ENCODE measurements around the gene ZNF146.
A peak's percentile ranks its signal among the peaks of the same experiment; 100 is the strongest.

The ZNF146 gene

DNA sequence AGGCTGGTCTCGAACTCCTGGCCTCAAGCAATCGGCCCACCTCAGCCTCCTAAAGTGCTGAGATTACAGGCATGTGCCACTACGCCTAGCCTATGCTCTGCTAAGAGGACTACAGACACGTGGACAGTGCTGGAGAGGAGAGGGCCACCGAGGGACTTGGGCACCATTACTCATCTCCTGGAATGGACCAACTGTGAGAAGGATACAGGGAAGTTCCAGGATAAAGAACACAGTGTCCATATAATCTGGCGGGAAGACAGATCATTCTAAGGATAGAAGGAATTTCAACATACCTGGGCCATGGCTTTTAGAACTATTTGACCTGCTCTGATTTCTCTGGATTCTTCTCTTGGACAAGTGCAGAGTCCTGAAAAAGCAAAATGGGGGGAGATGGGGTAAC, 13.2 kb upstream of the ZNF146 start:
- H3K27ac ChIP-seq (ENCODE audit: insufficient read depth, low read depth, low read length, poor library complexity, severe bottlenecking): no peak overlapping the region
- no peak overlapping the region for H3K4me3 ChIP-seq (ENCODE audit: insufficient read depth, low read depth, low read length)
- 91 to 96% methylated on average over 6 of the region's 6 CpGs for WGBS, 2 experiments
- H3K36me3 ChIP-seq (ENCODE audit: control insufficient read depth, insufficient read depth, low read length): no peaks in the 10 kb centered on the region
- no peaks in the 10 kb centered on the region for H3K9me3 ChIP-seq (ENCODE audit: control insufficient read depth, low read length)
- H3K4me1 ChIP-seq (ENCODE audit: control insufficient read depth, insufficient read depth, low read length): no peaks in the 10 kb centered on the region
- no peaks in the 10 kb centered on the region for H3K27me3 ChIP-seq (ENCODE audit: control insufficient read depth, insufficient read depth, low read length, poor library complexity, severe bottlenecking)

DNA sequence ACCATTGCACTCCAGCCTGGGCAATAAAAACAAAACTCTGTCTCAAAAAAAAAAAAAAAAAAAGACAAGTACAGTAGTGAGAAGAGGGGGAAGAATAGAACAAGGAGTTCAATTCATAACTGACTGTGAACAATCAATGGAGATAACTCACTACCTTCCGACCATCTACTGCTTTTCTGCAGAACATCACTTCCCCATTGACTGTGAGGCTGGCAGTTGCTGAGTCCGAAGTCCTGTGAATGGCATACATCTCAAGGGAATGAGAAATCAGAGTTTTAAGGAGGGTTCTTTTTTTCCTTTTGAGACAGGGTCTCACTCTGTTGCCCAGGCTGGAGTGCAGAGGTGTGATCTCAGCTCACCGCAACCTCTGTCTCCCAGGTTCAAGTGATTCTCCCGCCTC, 11.6 kb upstream of the ZNF146 start:
- Histone ChIP-seq H3K27ac (ENCODE audit: insufficient read depth, low read depth, low read length, poor library complexity, severe bottlenecking) (no peak overlapping the region), H3K4me3 (ENCODE audit: insufficient read depth, low read depth, low read length) (no peak overlapping the region), H3K27me3 (ENCODE audit: control insufficient read depth, insufficient read depth, low read length, poor library complexity, severe bottlenecking) (no peaks in the 10 kb centered on the region), H3K36me3 (ENCODE audit: control insufficient read depth, insufficient read depth, low read length) (no peaks in the 10 kb centered on the region), H3K4me1 (ENCODE audit: control insufficient read depth, insufficient read depth, low read length) (no peaks in the 10 kb centered on the region), H3K9me3 (ENCODE audit: control insufficient read depth, low read length) (no peaks in the 10 kb centered on the region)
- 97% methylated on average over 4 of the region's 4 CpGs for WGBS, 2 experiments

DNA sequence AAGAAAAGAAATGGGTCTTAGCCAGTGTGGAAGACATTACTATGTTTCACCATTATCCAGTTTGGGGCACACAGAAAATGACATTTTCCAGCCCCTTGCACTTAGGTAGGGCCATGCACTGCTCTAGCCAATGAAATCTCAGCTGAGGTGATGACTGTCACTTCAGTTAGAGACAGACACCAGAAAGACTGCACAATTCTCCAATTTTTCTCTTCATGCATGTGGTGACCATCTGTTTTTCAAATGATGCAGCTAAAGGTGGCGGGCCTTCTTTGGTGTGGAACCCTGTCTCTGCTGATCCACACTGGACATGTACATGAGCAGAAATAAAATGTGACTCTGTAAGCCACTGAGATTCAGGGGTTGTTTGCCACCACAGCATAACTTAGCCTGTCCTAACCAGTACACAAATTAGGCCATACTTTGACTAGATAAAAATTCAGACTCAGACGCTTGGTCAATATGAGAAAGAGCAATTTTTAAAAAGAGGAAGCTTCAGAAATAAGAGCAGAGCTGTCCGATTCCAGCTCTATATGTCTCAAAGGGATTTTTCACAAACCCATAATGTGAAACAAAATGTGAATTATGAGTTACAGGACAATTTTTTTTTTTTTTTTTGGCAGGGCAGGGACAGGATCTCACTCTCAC, 7.2 kb upstream of the ZNF146 start:
- 95 to 96% methylated on average over 3 of the region's 3 CpGs for WGBS, 2 experiments
- H3K9me3 ChIP-seq (ENCODE audit: control insufficient read depth, low read length): no peaks in the 10 kb centered on the region
- H3K27ac ChIP-seq (ENCODE audit: insufficient read depth, low read depth, low read length, poor library complexity, severe bottlenecking): no peak overlapping the region
- H3K27me3 ChIP-seq (ENCODE audit: control insufficient read depth, insufficient read depth, low read length, poor library complexity, severe bottlenecking): no peaks in the 10 kb centered on the region
- H3K4me3 ChIP-seq (ENCODE audit: insufficient read depth, low read depth, low read length): no peak overlapping the region
- H3K36me3 ChIP-seq (ENCODE audit: control insufficient read depth, insufficient read depth, low read length): no peaks in the 10 kb centered on the region
- no peaks in the 10 kb centered on the region for H3K4me1 ChIP-seq (ENCODE audit: control insufficient read depth, insufficient read depth, low read length)

DNA sequence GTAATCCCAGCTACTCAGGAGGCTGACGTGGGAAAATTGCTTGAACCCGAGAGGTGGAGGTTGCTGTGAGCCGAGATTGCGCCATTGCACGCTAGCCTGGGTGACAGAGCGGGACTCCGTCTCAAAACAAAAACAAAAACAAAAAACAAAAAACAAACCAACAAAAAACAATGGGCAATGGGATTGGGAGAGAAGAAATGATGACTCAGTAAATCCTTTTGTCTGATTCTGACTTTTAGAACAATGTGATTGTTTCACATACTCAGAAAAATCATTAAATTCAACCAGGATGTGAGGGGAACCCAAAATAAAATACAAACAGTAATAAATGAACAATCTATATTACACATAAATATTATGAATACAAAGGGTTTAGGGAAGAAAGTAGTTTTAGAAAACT, 5.5 kb upstream of the ZNF146 start:
- Histone ChIP-seq H3K27ac (ENCODE audit: insufficient read depth, low read depth, low read length, poor library complexity, severe bottlenecking) (no peak overlapping the region), H3K9me3 (ENCODE audit: control insufficient read depth, low read length) (no peaks in the 10 kb centered on the region), H3K36me3 (ENCODE audit: control insufficient read depth, insufficient read depth, low read length) (no peaks in the 10 kb centered on the region), H3K4me3 (ENCODE audit: insufficient read depth, low read depth, low read length) (no peak overlapping the region), H3K4me1 (ENCODE audit: control insufficient read depth, insufficient read depth, low read length) (peaks cover 5% of the 10 kb centered on the region), H3K27me3 (ENCODE audit: control insufficient read depth, insufficient read depth, low read length, poor library complexity, severe bottlenecking) (no peaks in the 10 kb centered on the region)
- whole genome bisulfite sequencing, 2 experiments: 92 to 95% methylated on average over 6 to 7 of the region's 7 CpGs

DNA sequence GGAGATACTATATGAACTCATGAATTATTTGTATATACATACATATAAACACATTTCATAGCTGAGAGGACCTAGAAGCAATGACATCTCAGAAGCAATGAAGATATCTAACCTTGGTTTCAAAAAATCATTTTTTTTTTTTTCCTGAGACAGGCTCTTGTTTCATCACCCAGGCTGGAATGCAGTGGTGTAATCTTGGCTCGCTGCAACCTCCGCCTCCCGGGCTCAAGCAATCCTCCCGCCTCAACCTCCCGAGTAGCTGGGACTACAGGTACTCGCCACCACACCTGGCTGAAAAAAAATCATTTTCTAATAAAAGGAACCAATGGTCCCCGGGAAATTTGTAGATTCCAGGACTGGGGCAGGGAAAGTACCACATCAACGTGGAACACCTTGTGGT, 4.4 kb upstream of the ZNF146 start:
- peaks cover 5% of the 10 kb centered on the region for H3K4me1 ChIP-seq (ENCODE audit: control insufficient read depth, insufficient read depth, low read length)
- no peaks in the 10 kb centered on the region for H3K27me3 ChIP-seq (ENCODE audit: control insufficient read depth, insufficient read depth, low read length, poor library complexity, severe bottlenecking)
- H3K36me3 ChIP-seq (ENCODE audit: control insufficient read depth, insufficient read depth, low read length): no peaks in the 10 kb centered on the region
- H3K9me3 ChIP-seq (ENCODE audit: control insufficient read depth, low read length): no peaks in the 10 kb centered on the region
- WGBS, 2 experiments: 96 to 97% methylated on average over 8 of the region's 8 CpGs
- H3K4me3 ChIP-seq (ENCODE audit: insufficient read depth, low read depth, low read length): no peak overlapping the region
- H3K27ac ChIP-seq (ENCODE audit: insufficient read depth, low read depth, low read length, poor library complexity, severe bottlenecking): no peak overlapping the region

DNA sequence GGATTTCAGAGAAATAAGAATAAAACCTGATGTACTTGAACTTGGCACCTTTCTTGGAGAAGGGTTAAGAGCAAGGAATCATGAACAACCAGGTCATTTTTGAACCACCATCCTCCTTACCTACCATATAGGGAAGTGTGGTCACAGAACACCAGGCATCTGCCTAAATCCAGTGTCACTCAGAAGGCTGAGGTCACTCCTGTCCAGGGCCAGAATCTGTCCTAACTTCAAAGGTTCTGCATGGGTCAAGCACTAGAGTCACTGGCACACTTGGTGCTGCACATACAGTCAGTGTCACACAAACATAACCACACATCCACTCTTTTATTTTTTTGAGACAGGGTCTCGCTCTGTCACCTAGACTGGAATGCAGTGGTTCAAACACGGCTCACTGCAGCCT, 2.0 kb upstream of the ZNF146 start:
- H3K9me3 ChIP-seq (ENCODE audit: control insufficient read depth, low read length): no peaks in the 10 kb centered on the region
- no peaks in the 10 kb centered on the region for H3K27me3 ChIP-seq (ENCODE audit: control insufficient read depth, insufficient read depth, low read length, poor library complexity, severe bottlenecking)
- H3K27ac ChIP-seq (ENCODE audit: insufficient read depth, low read depth, low read length, poor library complexity, severe bottlenecking): no peak overlapping the region
- H3K4me1 ChIP-seq (ENCODE audit: control insufficient read depth, insufficient read depth, low read length): peaks cover 5% of the 10 kb centered on the region
- 88 to 94% methylated on average over 2 of the region's 2 CpGs for WGBS, 2 experiments
- no peaks in the 10 kb centered on the region for H3K36me3 ChIP-seq (ENCODE audit: control insufficient read depth, insufficient read depth, low read length)
- H3K4me3 ChIP-seq (ENCODE audit: insufficient read depth, low read depth, low read length): no peak overlapping the region

DNA sequence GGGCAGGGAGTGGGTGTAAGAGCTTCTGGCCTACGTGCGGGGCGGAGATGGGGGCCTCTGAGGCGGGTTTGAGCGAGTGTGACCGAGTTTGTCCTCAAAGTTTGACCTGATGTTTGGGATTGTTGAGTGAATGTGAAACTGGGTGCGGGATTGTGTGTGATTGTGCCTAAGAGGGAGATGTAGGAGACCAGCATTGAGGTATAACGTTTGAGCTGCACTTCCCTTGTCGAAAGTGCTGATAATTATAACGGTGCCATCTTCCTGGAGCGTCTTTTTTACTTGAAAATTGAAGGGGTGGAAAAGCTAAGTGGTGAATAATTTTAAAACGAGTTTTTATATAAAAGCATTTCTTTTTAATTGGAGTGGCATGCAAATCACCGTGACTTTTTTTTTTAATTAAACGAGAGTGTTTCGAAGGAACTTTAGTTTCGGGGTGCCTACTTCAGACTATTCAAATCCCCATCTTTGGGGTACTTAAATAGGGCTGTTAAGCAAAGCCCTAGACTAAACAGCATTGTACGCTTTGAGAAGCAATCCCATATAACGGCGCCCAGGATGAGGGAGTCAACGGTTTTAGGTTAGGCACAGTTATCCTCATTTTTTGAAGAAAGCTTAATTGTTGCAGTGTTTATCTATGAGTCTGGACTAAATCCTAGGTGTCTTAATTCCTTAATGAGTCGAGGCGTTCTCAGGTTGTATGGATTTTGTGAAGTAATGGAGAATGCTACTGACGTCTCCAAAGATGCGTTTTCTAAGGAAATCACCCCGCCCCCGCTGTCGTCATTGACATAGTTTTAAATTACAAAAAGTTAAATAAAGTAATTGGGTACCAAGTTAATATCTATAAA, 594 bp downstream of the ZNF146 start:
- Histone ChIP-seq H3K36me3 (ENCODE audit: control insufficient read depth, insufficient read depth, low read length) (peaks cover 8% of the 10 kb centered on the region), H3K9me3 (ENCODE audit: control insufficient read depth, low read length) (no peaks in the 10 kb centered on the region), H3K4me3 (ENCODE audit: insufficient read depth, low read depth, low read length) (peak overlapping the region; percentile 95), H3K27me3 (ENCODE audit: control insufficient read depth, insufficient read depth, low read length, poor library complexity, severe bottlenecking) (no peaks in the 10 kb centered on the region), H3K4me1 (ENCODE audit: control insufficient read depth, insufficient read depth, low read length) (peaks cover 5% of the 10 kb centered on the region), H3K27ac (ENCODE audit: insufficient read depth, low read depth, low read length, poor library complexity, severe bottlenecking) (peak overlapping the region; percentile 95)
- WGBS, 2 experiments: 1% methylated on average over 22 to 23 of the region's 27 CpGs

DNA sequence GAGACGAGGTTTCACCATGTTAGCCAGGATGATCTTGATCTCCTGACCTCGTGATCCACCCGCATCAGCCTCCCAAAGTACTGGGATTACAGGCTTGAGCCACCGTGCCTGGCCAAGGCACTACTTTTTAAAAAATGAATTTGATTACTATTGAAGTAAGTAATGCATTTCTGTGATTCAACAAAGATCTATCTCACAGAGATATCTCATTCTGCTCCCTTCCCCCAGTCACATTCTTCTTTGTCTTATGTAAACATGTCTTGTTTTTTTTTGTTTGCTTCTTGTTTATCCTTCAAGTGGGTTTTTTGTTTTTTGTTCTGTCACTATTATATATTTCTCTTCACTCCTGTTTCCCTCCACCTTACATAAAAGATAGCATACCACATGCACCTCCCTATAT, 6.6 kb downstream of the ZNF146 start:
- peaks cover 34% of the 10 kb centered on the region for H3K36me3 ChIP-seq (ENCODE audit: control insufficient read depth, insufficient read depth, low read length)
- no peak overlapping the region for H3K4me3 ChIP-seq (ENCODE audit: insufficient read depth, low read depth, low read length)
- H3K27ac ChIP-seq (ENCODE audit: insufficient read depth, low read depth, low read length, poor library complexity, severe bottlenecking): no peak overlapping the region
- no peaks in the 10 kb centered on the region for H3K9me3 ChIP-seq (ENCODE audit: control insufficient read depth, low read length)
- H3K4me1 ChIP-seq (ENCODE audit: control insufficient read depth, insufficient read depth, low read length): no peaks in the 10 kb centered on the region
- H3K27me3 ChIP-seq (ENCODE audit: control insufficient read depth, insufficient read depth, low read length, poor library complexity, severe bottlenecking): no peaks in the 10 kb centered on the region
- 93 to 97% methylated on average over 4 of the region's 4 CpGs for WGBS, 2 experiments

DNA sequence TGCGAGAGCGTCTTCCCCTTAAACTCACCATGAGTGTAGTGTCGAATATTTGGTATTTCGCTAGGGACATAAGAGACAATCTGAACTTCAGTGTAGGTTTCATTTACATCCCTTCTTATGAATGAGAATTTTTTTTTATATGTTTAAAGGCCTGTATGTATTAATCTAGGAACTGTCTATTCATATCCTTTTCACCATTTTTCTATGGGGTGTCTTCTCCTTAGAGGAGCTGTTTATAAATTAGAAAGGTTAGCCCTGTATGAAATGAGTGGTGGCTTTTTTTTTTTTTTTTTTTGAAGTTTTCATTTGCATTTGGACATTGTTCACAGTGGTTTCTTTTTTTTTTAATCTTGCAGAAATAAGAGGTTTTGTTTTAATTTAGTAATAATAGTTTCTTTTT, 7.6 kb downstream of the ZNF146 start:
- H3K36me3 ChIP-seq (ENCODE audit: control insufficient read depth, insufficient read depth, low read length): peaks cover 39% of the 10 kb centered on the region
- no peaks in the 10 kb centered on the region for H3K27me3 ChIP-seq (ENCODE audit: control insufficient read depth, insufficient read depth, low read length, poor library complexity, severe bottlenecking)
- WGBS, 2 experiments: 96 to 100% methylated on average over 4 of the region's 4 CpGs
- H3K9me3 ChIP-seq (ENCODE audit: control insufficient read depth, low read length): no peaks in the 10 kb centered on the region
- H3K27ac ChIP-seq (ENCODE audit: insufficient read depth, low read depth, low read length, poor library complexity, severe bottlenecking): no peak overlapping the region
- H3K4me1 ChIP-seq (ENCODE audit: control insufficient read depth, insufficient read depth, low read length): no peaks in the 10 kb centered on the region
- no peak overlapping the region for H3K4me3 ChIP-seq (ENCODE audit: insufficient read depth, low read depth, low read length)

DNA sequence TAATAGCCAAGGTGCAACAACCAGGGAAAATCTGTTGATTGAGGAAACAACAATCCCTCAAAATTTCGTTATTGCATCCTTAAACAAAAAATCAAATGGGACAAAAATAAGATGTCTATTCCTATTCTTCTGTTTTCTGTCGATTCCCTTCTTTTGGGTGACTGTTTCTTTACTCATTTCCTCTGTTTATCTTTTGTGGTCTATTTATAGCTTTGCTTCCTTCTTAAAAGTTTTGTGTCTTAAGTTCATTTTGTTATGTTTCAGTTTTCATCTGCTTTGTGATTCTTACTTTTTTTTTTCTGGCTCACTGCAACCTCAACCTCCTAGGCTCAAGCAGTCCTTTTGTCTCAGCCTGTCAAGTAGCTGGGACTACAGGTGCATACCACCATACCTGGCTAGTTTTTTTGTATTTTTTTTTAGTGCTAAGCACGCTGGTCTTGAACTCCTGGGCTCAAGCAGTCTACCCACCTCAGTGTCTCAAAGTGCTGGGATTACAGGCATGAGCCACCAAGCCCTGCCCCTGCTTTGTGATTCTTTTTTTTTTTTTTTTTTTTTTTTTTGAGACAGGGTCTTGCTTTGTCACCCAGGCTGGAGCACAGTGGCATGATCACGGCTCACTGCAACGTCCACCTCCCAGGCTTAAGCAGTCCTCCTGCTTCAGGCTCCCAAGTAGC, 10.4 kb downstream of the ZNF146 start:
- H3K4me1 ChIP-seq (ENCODE audit: control insufficient read depth, insufficient read depth, low read length): no peaks in the 10 kb centered on the region
- H3K4me3 ChIP-seq (ENCODE audit: insufficient read depth, low read depth, low read length): no peak overlapping the region
- H3K9me3 ChIP-seq (ENCODE audit: control insufficient read depth, low read length): no peaks in the 10 kb centered on the region
- H3K27me3 ChIP-seq (ENCODE audit: control insufficient read depth, insufficient read depth, low read length, poor library complexity, severe bottlenecking): no peaks in the 10 kb centered on the region
- H3K36me3 ChIP-seq (ENCODE audit: control insufficient read depth, insufficient read depth, low read length): peaks cover 58% of the 10 kb centered on the region
- 91 to 97% methylated on average over 5 of the region's 5 CpGs for WGBS, 2 experiments
- H3K27ac ChIP-seq (ENCODE audit: insufficient read depth, low read depth, low read length, poor library complexity, severe bottlenecking): no peak overlapping the region
